MCF 10A (cell line): ENCODE results near the gene NUDCD2. TPM values are rescaled to one million over a fixed set of nuclear protein-coding genes. Genes with fewer than 3 reads are reported as not detected.
"Not testable (repeated sequence)": the region's sequence is repeated elsewhere in the genome, so short reads cannot be mapped to it uniquely, and the experiment has no call there.

Experiments used
- BruUV-seq: library from RNA; stranded (reverse); fragments of 400-500 nt; replicated peaks from 2 replicates; lab custom pipeline; 2021; lab: Mats Ljungman, UMichigan
- CTCF ChIA-PET: fragments of 300-600 bp; sonication (Branson Sonifier 250); formaldehyde crosslinking; extraction: SDS; loops from one replicate; lab custom pipeline; 2021; ENCODE audit warnings: antibody characterized with exemption, inconsistent platforms; lab: Yijun Ruan, JAX
- POLR2A ChIA-PET: fragments of 300-600, 350-650 bp; sonication (Branson Sonifier 250); formaldehyde crosslinking; extraction: SDS; loops from one replicate; lab custom pipeline; 2020; ENCODE audit warnings: antibody characterized with exemption, inconsistent platforms; lab: Yijun Ruan, JAX
- DNase-seq: peaks from one replicate; pipeline ENCODE4 v3.0.0-alpha.2; 2018; ENCODE audit not compliant: unreplicated experiment
- H3K27ac Mint-ChIP-seq: one replicate; pipeline ENCODE4 v1.8.0; 2022; ENCODE audit warnings: mild to moderate bottlenecking, low read depth, mixed read lengths; ENCODE audit not compliant: unreplicated experiment
- H3K27me3 Mint-ChIP-seq: one replicate; pipeline ENCODE4 v1.8.0; 2022; ENCODE audit warnings: mixed read lengths; ENCODE audit not compliant: insufficient read depth, unreplicated experiment
- H3K36me3 Mint-ChIP-seq: one replicate; pipeline ENCODE4 v1.8.0; 2022; ENCODE audit warnings: mild to moderate bottlenecking, moderate library complexity, mixed read lengths; ENCODE audit not compliant: insufficient read depth, unreplicated experiment
- H3K4me1 Mint-ChIP-seq: one replicate; pipeline ENCODE4 v1.8.0; 2022; ENCODE audit warnings: mixed read lengths; ENCODE audit not compliant: insufficient read depth, unreplicated experiment
- H3K4me3 Mint-ChIP-seq: one replicate; pipeline ENCODE4 v1.8.0; 2022; ENCODE audit warnings: mild to moderate bottlenecking, moderate library complexity, mixed read lengths; ENCODE audit not compliant: unreplicated experiment
- H3K9me3 Mint-ChIP-seq: one replicate; pipeline ENCODE4 v1.8.0; 2022; ENCODE audit warnings: mixed read lengths; ENCODE audit not compliant: unreplicated experiment
- CTCF ChIP-seq: fragments of 200-600 bp; IDR thresholded peaks from one replicate; pipeline ENCODE4 v1.8.0; 2022; ENCODE audit warnings: antibody characterized with exemption, mild to moderate bottlenecking; ENCODE audit not compliant: unreplicated experiment
- intact Hi-C: fragments of 100-400 bp; cut with micrococcal nuclease; formaldehyde crosslinking; loops from 2 replicates; pipeline ENCODE4 v1.14.1; 2022
- total RNA-seq: library from RNA; stranded (reverse); gene quantifications from 2 replicates; pipeline ENCODE4 v1.2.3, GENCODE V29; 2022

Gene NUDCD2
- total RNA-seq, 1 experiment from 2014 or later, result 68.0 TPM

- ChIA-PET CTCF (interaction anchor here (0.7 to 7.3 kb wide), 9 partner anchors 10 to 1045 kb away, joined by 3 to 69 read pairs (median 13); partner anchors contain the start of gene CCNG1), POLR2A (interaction anchor here (0.7 to 11.4 kb wide), 13 partner anchors 10 to 1713 kb away, joined by 3 to 392 read pairs (median 9); partner anchors contain the start of genes CCNG1 and MAT2B)
- peak overlapping the region; percentile 99 for H3K27ac Mint-ChIP-seq
- BruUV-seq, result no TSS peak
- H3K27me3 Mint-ChIP-seq, result no peaks in the 10 kb centered on the region
- DNase-seq, result peak; percentile 38
- peaks cover 60% of the 10 kb centered on the region for H3K36me3 Mint-ChIP-seq
- peaks cover 48% of the 10 kb centered on the region for H3K4me1 Mint-ChIP-seq
- no peak for TF ChIP-seq CTCF
- no peaks in the 10 kb centered on the region for H3K9me3 Mint-ChIP-seq
- intact Hi-C loops, result no loop called here
- peak overlapping the region; percentile 83 for H3K4me3 Mint-ChIP-seq
Observed at GRCh38 chr5:163458778-163459385, 1.0 kb downstream of the NUDCD2 start.

GRCh38 chr5:163456840-163457239 lies 3.1 kb downstream of the NUDCD2 start:
- ChIA-PET CTCF (interaction anchor here (0.7 to 7.3 kb wide), 2 partner anchors 17 to 47 kb away, joined by 3 to 69 read pairs; no protein-coding TSS in a partner anchor), POLR2A (interaction anchor here (1.2 to 11.4 kb wide), 6 partner anchors 8 to 53 kb away, joined by 7 to 392 read pairs (median 294); partner anchors contain the start of genes CCNG1 and MAT2B)
- no peak for DNase-seq
- H3K36me3 Mint-ChIP-seq, result peaks cover 72% of the 10 kb centered on the region
- H3K27me3 Mint-ChIP-seq, result no peaks in the 10 kb centered on the region
- peak overlapping the region; percentile 52 for H3K27ac Mint-ChIP-seq
- no peaks in the 10 kb centered on the region for H3K9me3 Mint-ChIP-seq
- no peak for TF ChIP-seq CTCF
- H3K4me1 Mint-ChIP-seq, result peaks cover 35% of the 10 kb centered on the region
- H3K4me3 Mint-ChIP-seq, result no peak overlapping the region
- no TSS peak for BruUV-seq
- intact Hi-C loops, result no loop called here

GRCh38 chr5:163456029-163456589 lies 3.8 kb downstream of the NUDCD2 start:
- ChIA-PET CTCF (interaction anchor here (0.8 to 7.3 kb wide), 2 partner anchors 17 to 28 kb away, joined by 4 to 69 read pairs; no protein-coding TSS in a partner anchor), POLR2A (interaction anchor here (1.2 to 11.4 kb wide), 6 partner anchors 7 to 53 kb away, joined by 7 to 392 read pairs (median 294); partner anchors contain the start of genes CCNG1 and MAT2B)
- no TSS peak for BruUV-seq
- H3K36me3 Mint-ChIP-seq, result peaks cover 79% of the 10 kb centered on the region
- TF ChIP-seq CTCF, result no peak
- H3K4me1 Mint-ChIP-seq, result peaks cover 35% of the 10 kb centered on the region
- DNase-seq, result no peak
- H3K27ac Mint-ChIP-seq, result peak overlapping the region; percentile 52
- no peak overlapping the region for H3K4me3 Mint-ChIP-seq
- no peaks in the 10 kb centered on the region for H3K9me3 Mint-ChIP-seq
- intact Hi-C loops, result no loop called here
- H3K27me3 Mint-ChIP-seq, result no peaks in the 10 kb centered on the region

- Mint-ChIP-seq H3K27ac (peak overlapping the region; percentile 52), H3K36me3 (peaks cover 86% of the 10 kb centered on the region), H3K4me1 (peaks cover 35% of the 10 kb centered on the region)
- DNase-seq, H3K4me3 Mint-ChIP-seq, BruUV-seq, H3K27me3 Mint-ChIP-seq, H3K9me3 Mint-ChIP-seq, intact Hi-C loops: not testable (repeated sequence)
- ChIA-PET POLR2A (interaction anchor here (0.7 to 11.4 kb wide), 5 partner anchors 7 to 54 kb away, joined by 3 to 392 read pairs (median 305); partner anchors contain the start of genes CCNG1 and MAT2B), CTCF (interaction anchor here (0.6 to 0.9 kb wide), 2 partner anchors 49 to 1246 kb away, joined by 3 to 6 read pairs; no protein-coding TSS in a partner anchor)
Observed at GRCh38 chr5:163455406-163455805, 4.5 kb downstream of the NUDCD2 start.
